SU-DHL-6 (cell line): ENCODE results near the gene ALK.

Source experiments
- H2AFZ ChIP-seq: fragments of 200-600 bp; sonication (generic); 2 replicates; pipeline ENCODE4 v1.6.1; 2014; ENCODE audit warnings: low read depth, mild to moderate bottlenecking, moderate library complexity, mixed read lengths, antibody characterized with exemption, low read length; ENCODE audit not compliant: severe bottlenecking
- H3F3A ChIP-seq: fragments of 200-600 bp; shearing (Covaris generic); 2 replicates; pipeline ENCODE4 v1.6.0; 2016; ENCODE audit warnings: antibody characterized with exemption, mild to moderate bottlenecking; ENCODE audit not compliant: insufficient read depth
- H3K27ac ChIP-seq: fragments of 200-600 bp; sonication (generic); 2 replicates; pipeline ENCODE4 v1.5.1; 2016; ENCODE audit warnings: low read depth, mild to moderate bottlenecking, low read length, moderate library complexity, mixed read lengths
- H3K27me3 ChIP-seq: fragments of 200-600 bp; sonication (generic), shearing (Covaris generic); 2 replicates; pipeline ENCODE4 v1.6.0; 2014; ENCODE audit warnings: mild to moderate bottlenecking, low read length
- H3K36me3 ChIP-seq: fragments of 200-600 bp; sonication (generic); 2 replicates; pipeline ENCODE4 v1.6.1; 2014; ENCODE audit warnings: mild to moderate bottlenecking, low read length, mixed read lengths
- H3K4me2 ChIP-seq: fragments of 300-600, 200-600 bp; shearing (Covaris generic), sonication (generic); 2 replicates; pipeline ENCODE4 v1.6.0; 2014; ENCODE audit warnings: low read length, low read depth, mild to moderate bottlenecking; ENCODE audit not compliant: poor library complexity, severe bottlenecking
- H3K4me3 ChIP-seq: fragments of 200-600 bp; sonication (generic); 2 replicates; pipeline ENCODE4 v1.5.1; 2014; ENCODE audit warnings: antibody characterized with exemption, low read length, mild to moderate bottlenecking, mixed read lengths; ENCODE audit not compliant: insufficient read depth, poor library complexity, severe bottlenecking
- H3K79me2 ChIP-seq: fragments of 200-600 bp; sonication (generic); 2 replicates; pipeline ENCODE4 v1.6.1; 2014; ENCODE audit warnings: mild to moderate bottlenecking, low read length, moderate library complexity; ENCODE audit not compliant: insufficient read depth
- H3K9ac ChIP-seq: fragments of 200-600 bp; sonication (generic); 2 replicates; pipeline ENCODE4 v1.7.0; 2014; ENCODE audit warnings: mild to moderate bottlenecking, low read length
- H3K9me2 ChIP-seq: fragments of 200-600 bp; sonication (generic); replicated peaks from 2 replicates; pipeline ENCODE4 v1.6.1; 2014; ENCODE audit warnings: low read length; ENCODE audit not compliant: insufficient read depth
- H3K9me3 ChIP-seq: fragments of 200-600 bp; sonication (generic); 2 replicates; pipeline ENCODE4 v1.6.1; 2014; ENCODE audit warnings: low read length, mixed read lengths; ENCODE audit not compliant: insufficient read depth
- H4K20me1 ChIP-seq: fragments of 200-600 bp; sonication (generic); 2 replicates; pipeline ENCODE4 v1.6.1; 2014; ENCODE audit warnings: low read depth, mild to moderate bottlenecking, antibody characterized with exemption, low read length, moderate library complexity, mixed read lengths
- EZH2phosphoT487 ChIP-seq: fragments of 200-600 bp; sonication (generic), shearing (Covaris generic); conservative IDR thresholded peaks from 2 replicates; pipeline ENCODE4 v1.6.1; 2018; ENCODE audit warnings: mild to moderate bottlenecking, antibody characterized with exemption, low read length, moderate library complexity, mixed read lengths
- TF ChIP-seq, protein P1 (sequence below): fragments of 200-600 bp; sonication (generic); IDR thresholded peaks from one replicate; pipeline ENCODE4 v1.5.1; 2017; ENCODE audit warnings: antibody characterized with exemption, mild to moderate bottlenecking, low read length, moderate library complexity; ENCODE audit not compliant: insufficient read depth, poor library complexity, severe bottlenecking

The ALK gene

DNA sequence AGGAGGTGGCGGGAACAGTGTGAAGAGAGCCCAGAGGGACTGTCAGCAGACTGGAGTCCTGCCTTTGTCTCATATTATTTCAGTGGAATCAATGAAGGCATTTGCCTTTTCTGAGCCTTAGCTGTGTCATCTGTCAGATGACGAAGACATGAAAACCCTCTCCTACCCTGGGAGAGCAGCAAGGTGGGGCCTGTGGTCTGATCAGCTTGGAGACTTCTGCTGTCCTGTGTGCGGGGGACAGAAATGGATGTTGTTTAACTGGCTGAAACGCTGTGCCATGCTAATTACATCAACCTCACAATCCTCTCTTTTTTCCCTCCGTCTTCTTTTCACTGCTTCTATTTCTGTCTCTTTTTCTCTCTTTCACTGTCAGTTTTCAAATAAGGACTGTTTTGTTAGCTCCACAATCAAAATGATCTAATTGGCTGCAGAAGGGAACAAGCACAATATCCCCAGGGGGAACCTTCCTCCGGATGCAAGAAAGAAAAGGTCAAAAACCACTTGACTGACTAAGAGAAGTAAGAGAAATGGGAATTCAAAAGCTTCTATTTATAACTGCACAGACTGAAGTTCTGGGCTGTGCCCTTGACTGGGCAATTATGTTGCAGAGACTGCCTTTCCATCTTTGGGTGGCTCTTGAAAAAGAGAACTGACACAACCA, 466.1 kb downstream of the ALK start:
- Histone ChIP-seq H3K79me2 (no peaks in the 10 kb centered on the region), H3K9ac (no peak overlapping the region), H3K27ac (no peak overlapping the region), H3K4me2 (no peak overlapping the region), H3K27me3 (no peaks in the 10 kb centered on the region), H2AFZ (no peak overlapping the region), H3K9me2 (no peaks in the 10 kb centered on the region), H3F3A (no peaks in the 10 kb centered on the region), H3K36me3 (no peaks in the 10 kb centered on the region), H3K9me3 (no peaks in the 10 kb centered on the region), H4K20me1 (no peaks in the 10 kb centered on the region), H3K4me3 (no peak overlapping the region)
- TF ChIP-seq EZH2phosphoT487 = no peak
- TF ChIP-seq, protein P1, sequence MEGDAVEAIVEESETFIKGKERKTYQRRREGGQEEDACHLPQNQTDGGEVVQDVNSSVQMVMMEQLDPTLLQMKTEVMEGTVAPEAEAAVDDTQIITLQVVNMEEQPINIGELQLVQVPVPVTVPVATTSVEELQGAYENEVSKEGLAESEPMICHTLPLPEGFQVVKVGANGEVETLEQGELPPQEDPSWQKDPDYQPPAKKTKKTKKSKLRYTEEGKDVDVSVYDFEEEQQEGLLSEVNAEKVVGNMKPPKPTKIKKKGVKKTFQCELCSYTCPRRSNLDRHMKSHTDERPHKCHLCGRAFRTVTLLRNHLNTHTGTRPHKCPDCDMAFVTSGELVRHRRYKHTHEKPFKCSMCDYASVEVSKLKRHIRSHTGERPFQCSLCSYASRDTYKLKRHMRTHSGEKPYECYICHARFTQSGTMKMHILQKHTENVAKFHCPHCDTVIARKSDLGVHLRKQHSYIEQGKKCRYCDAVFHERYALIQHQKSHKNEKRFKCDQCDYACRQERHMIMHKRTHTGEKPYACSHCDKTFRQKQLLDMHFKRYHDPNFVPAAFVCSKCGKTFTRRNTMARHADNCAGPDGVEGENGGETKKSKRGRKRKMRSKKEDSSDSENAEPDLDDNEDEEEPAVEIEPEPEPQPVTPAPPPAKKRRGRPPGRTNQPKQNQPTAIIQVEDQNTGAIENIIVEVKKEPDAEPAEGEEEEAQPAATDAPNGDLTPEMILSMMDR = no peak

DNA sequence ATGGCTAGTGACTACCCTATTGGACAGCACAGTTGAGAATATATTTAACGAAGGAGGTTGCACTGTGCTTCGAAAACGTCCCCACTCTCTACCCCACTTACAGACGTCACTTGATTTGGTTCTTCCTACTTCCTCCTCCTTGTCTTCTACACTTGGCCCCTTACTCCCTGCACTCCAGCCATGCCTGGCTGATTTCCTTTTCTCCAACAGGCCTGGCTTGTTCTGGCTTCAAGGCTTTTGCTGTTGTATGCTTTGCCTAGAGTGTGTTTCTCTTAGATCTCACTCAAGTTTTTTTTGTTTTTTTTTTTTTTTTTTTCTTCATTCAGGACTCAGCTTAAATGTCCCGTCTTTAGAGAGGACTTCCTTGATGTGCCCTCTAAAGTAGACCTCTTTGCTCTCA, 469.4 kb downstream of the ALK start:
- H2AFZ ChIP-seq = no peak overlapping the region
- H3K4me2 ChIP-seq = no peak overlapping the region
- no peaks in the 10 kb centered on the region for H3K36me3 ChIP-seq
- H3K9ac ChIP-seq = no peak overlapping the region
- no peaks in the 10 kb centered on the region for H3K79me2 ChIP-seq
- H3F3A ChIP-seq = no peaks in the 10 kb centered on the region
- no peaks in the 10 kb centered on the region for H3K9me2 ChIP-seq
- H3K27me3 ChIP-seq = no peaks in the 10 kb centered on the region
- H3K4me3 ChIP-seq = no peak overlapping the region
- TF ChIP-seq, protein P1 = no peak
- no peak for TF ChIP-seq EZH2phosphoT487
- H3K27ac ChIP-seq = no peak overlapping the region
- H4K20me1 ChIP-seq = no peaks in the 10 kb centered on the region
- H3K9me3 ChIP-seq = no peaks in the 10 kb centered on the region

DNA sequence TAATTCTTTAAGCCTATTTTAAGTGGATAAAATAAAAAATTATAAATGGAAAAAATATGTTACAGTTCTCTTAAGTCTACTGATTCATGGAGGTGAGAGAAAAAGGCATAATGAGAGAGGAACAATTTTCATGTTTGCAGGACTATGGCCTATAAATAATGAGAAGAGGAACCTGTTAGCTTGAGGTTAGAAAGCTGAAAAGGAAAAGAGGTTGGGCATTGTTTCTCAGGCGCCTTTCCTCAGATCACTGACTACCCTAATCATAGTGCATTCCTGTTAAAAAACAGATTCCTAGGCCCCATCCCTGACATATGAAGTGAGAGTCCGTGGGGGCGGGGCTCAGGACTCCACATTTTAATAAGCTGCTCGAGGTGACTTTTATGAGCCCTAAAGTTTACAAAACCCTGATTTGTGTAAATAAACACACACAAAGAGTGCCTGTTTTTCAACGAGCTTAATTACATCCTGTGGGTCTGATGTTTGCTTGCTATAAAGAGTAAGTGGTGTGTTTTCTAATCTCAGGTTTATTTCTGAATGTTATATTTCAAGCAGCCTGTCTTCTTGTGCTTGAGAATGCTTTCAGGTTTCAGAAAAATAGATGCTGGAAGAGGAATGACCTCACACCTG, 470.7 kb downstream of the ALK start:
- no peak overlapping the region for H3K9ac ChIP-seq
- no peaks in the 10 kb centered on the region for H3K27me3 ChIP-seq
- H3K4me2 ChIP-seq = no peak overlapping the region
- no peaks in the 10 kb centered on the region for H3K9me2 ChIP-seq
- TF ChIP-seq, protein P1 = no peak
- TF ChIP-seq EZH2phosphoT487 = no peak
- no peaks in the 10 kb centered on the region for H3F3A ChIP-seq
- no peak overlapping the region for H2AFZ ChIP-seq
- no peak overlapping the region for H3K4me3 ChIP-seq
- H4K20me1 ChIP-seq = no peaks in the 10 kb centered on the region
- no peak overlapping the region for H3K27ac ChIP-seq
- no peaks in the 10 kb centered on the region for H3K79me2 ChIP-seq
- H3K9me3 ChIP-seq = no peaks in the 10 kb centered on the region
- H3K36me3 ChIP-seq = no peaks in the 10 kb centered on the region
